HG02938 (cell line): ENCODE data around the gene SND1.

Experiments used
- ATAC-seq: cut with Tn5 transposase; IDR thresholded peaks from one replicate; pipeline ENCODE4 v1.9.1; 2021; ENCODE audit warnings: mild to moderate bottlenecking, moderate library complexity; ENCODE audit not compliant: unreplicated experiment

SND1 gene

GRCh38 chr7:128078309-128078708 is 426.3 kb downstream of the SND1 start:
- ATAC-seq: no peak

- no peak for ATAC-seq
These were observed 428.2 kb downstream of the SND1 start for GRCh38 chr7:128080169-128080568.

- ATAC-seq: no peak
These were observed 429.4 kb downstream of the SND1 start for GRCh38 chr7:128081351-128081750.

- no peak for ATAC-seq
These were observed 429.8 kb downstream of the SND1 start for GRCh38 chr7:128081808-128082207.

- ATAC-seq: no peak
These were observed 430.4 kb downstream of the SND1 start for GRCh38 chr7:128082431-128082830.

- ATAC-seq: no peak
These were observed 433.1 kb downstream of the SND1 start for GRCh38 chr7:128084896-128085608.

- ATAC-seq: no peak
These were observed 438.5 kb downstream of the SND1 start for GRCh38 chr7:128090492-128090891.

GRCh38 chr7:128091106-128091505 is 439.1 kb downstream of the SND1 start:
- ATAC-seq: no peak

GRCh38 chr7:128092221-128092620 is 440.2 kb downstream of the SND1 start:
- ATAC-seq: no peak

GRCh38 chr7:128093614-128094570 is 441.9 kb downstream of the SND1 start:
- no peak for ATAC-seq

GRCh38 chr7:128094686-128095085 is 442.7 kb downstream of the SND1 start:
- ATAC-seq: no peak

- ATAC-seq: no peak
These were observed 445.3 kb downstream of the SND1 start for GRCh38 chr7:128097211-128097731.

- ATAC-seq: no peak
These were observed 446.6 kb downstream of the SND1 start for GRCh38 chr7:128098629-128099028.

- no peak for ATAC-seq
These were observed 447.2 kb downstream of the SND1 start for GRCh38 chr7:128099204-128099671.

- ATAC-seq: no peak
These were observed 448.4 kb downstream of the SND1 start for GRCh38 chr7:128100225-128100948.

- no peak for ATAC-seq
These were observed 449.1 kb downstream of the SND1 start for GRCh38 chr7:128100949-128101713.

- no peak for ATAC-seq
These were observed 450.7 kb downstream of the SND1 start for GRCh38 chr7:128102490-128103291.

- ATAC-seq: no peak
These were observed 451.6 kb downstream of the SND1 start for GRCh38 chr7:128103498-128104107.
